Measurements from ENCODE around the gene PLOD2. TPM values are rescaled to one million over a fixed set of nuclear protein-coding genes. Genes with fewer than 3 reads are reported as not detected.

The PLOD2 gene
- total RNA-seq, 1 donor from 2014 or later, result 45.6 TPM

DNA sequence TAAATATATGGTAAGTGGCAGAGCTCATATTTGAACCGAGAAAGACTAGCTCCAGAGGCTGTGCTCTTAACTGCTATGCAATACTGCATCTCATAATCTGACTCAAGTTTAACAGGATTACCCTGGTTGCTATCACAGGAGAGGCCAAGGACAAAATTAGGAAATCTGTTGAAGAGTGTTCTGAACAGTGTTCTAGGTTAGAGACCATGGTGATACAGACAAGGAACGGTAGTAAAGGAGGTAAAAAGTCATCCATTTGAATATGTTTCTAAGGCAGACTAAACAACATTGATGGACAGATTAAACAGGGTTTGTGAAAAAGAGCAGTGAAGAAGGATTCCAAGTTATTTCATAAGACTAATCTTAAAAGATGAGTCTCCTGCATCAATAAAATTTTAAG lies 22.1 kb downstream of the PLOD2 start:
- Mint-ChIP-seq H3K27ac (ENCODE audit: unreplicated experiment) (no peak overlapping the region), H3K9me3 (ENCODE audit: unreplicated experiment) (no peaks in the 10 kb centered on the region), H3K27me3 (ENCODE audit: unreplicated experiment) (no peaks in the 10 kb centered on the region), H3K4me3 (ENCODE audit: unreplicated experiment) (no peak overlapping the region), H3K4me1 (ENCODE audit: low read depth, unreplicated experiment) (peaks cover 21% of the 10 kb centered on the region), H3K36me3 (ENCODE audit: unreplicated experiment) (no peaks in the 10 kb centered on the region)
- TF ChIP-seq, protein P1, sequence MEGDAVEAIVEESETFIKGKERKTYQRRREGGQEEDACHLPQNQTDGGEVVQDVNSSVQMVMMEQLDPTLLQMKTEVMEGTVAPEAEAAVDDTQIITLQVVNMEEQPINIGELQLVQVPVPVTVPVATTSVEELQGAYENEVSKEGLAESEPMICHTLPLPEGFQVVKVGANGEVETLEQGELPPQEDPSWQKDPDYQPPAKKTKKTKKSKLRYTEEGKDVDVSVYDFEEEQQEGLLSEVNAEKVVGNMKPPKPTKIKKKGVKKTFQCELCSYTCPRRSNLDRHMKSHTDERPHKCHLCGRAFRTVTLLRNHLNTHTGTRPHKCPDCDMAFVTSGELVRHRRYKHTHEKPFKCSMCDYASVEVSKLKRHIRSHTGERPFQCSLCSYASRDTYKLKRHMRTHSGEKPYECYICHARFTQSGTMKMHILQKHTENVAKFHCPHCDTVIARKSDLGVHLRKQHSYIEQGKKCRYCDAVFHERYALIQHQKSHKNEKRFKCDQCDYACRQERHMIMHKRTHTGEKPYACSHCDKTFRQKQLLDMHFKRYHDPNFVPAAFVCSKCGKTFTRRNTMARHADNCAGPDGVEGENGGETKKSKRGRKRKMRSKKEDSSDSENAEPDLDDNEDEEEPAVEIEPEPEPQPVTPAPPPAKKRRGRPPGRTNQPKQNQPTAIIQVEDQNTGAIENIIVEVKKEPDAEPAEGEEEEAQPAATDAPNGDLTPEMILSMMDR (IDR thresholded peaks at IDR 0.05; ENCODE audit: partially characterized antibody, unreplicated experiment), result no peak
- DNase-seq, result no peak

GRCh38 chr3:146136647-146137046 lies 24.3 kb downstream of the PLOD2 start:
- TF ChIP-seq, protein P1 (IDR thresholded peaks at IDR 0.05; ENCODE audit: partially characterized antibody, unreplicated experiment), result no peak
- Mint-ChIP-seq H3K36me3 (ENCODE audit: unreplicated experiment) (no peaks in the 10 kb centered on the region), H3K27ac (ENCODE audit: unreplicated experiment) (no peak overlapping the region)

DNA sequence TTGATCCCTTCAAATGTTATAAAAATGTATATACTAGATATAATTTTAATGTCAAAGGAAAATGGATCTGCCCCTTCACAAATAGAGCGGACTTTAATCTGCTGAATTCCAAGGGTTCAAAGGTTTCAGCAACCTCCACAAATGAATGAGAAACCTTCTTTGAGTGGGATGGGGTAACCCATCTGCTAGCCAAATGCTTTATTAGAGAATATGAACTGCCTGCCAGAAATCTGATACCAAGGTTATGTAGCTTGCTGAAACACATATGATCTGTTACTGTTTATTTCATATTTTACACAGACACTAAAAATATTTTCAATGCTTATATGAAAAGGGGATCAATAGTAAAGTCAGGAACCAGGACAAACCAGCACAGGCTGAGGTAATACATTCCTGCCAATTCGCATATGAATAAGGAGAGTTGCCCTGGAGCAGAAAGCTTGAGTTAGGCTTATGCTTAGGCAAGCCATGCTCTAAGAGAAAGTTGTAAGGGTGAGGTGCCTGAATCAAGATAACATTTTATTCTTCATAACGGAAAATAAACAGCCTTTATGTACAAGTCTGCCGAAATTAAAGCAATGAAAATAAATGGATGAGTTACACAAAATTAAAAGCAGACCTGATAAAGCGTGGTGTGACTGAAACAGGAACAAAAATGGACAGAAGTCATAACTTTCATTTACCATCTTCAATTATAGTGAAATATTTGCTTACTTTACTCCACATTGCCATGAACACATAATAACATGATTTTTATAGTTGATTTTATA lies 26.5 kb downstream of the PLOD2 start:
- H3K27ac Mint-ChIP-seq (ENCODE audit: unreplicated experiment), result peak overlapping the region; percentile 72
- TF ChIP-seq, protein P1 (IDR thresholded peaks at IDR 0.05; ENCODE audit: partially characterized antibody, unreplicated experiment), result no peak
- no peak overlapping the region for H3K4me3 Mint-ChIP-seq (ENCODE audit: unreplicated experiment)
- H3K9me3 Mint-ChIP-seq (ENCODE audit: unreplicated experiment), result no peaks in the 10 kb centered on the region
- peaks cover 20% of the 10 kb centered on the region for H3K4me1 Mint-ChIP-seq (ENCODE audit: low read depth, unreplicated experiment)
- DNase-seq, result no peak
- no peaks in the 10 kb centered on the region for H3K36me3 Mint-ChIP-seq (ENCODE audit: unreplicated experiment)
- H3K27me3 Mint-ChIP-seq (ENCODE audit: unreplicated experiment), result no peaks in the 10 kb centered on the region

More at GRCh38 chr3:146136647-146137046, 24.3 kb downstream of the PLOD2 start:
- DNase-seq, result no peak
- Mint-ChIP-seq H3K9me3 (ENCODE audit: unreplicated experiment) (no peaks in the 10 kb centered on the region), H3K27me3 (ENCODE audit: unreplicated experiment) (no peaks in the 10 kb centered on the region), H3K4me1 (ENCODE audit: low read depth, unreplicated experiment) (peaks cover 16% of the 10 kb centered on the region), H3K4me3 (ENCODE audit: unreplicated experiment) (no peak overlapping the region)

- no peak overlapping the region for H3K27ac Mint-ChIP-seq (ENCODE audit: unreplicated experiment)
- H3K27me3 Mint-ChIP-seq (ENCODE audit: unreplicated experiment), result no peaks in the 10 kb centered on the region
- H3K9me3 Mint-ChIP-seq (ENCODE audit: unreplicated experiment), result no peaks in the 10 kb centered on the region
- TF ChIP-seq, protein P1 (IDR thresholded peaks at IDR 0.05; ENCODE audit: partially characterized antibody, unreplicated experiment), result no peak
- peaks cover 24% of the 10 kb centered on the region for H3K4me1 Mint-ChIP-seq (ENCODE audit: low read depth, unreplicated experiment)
- no peaks in the 10 kb centered on the region for H3K36me3 Mint-ChIP-seq (ENCODE audit: unreplicated experiment)
- DNase-seq, result no peak
- H3K4me3 Mint-ChIP-seq (ENCODE audit: unreplicated experiment), result no peak overlapping the region
Measured at GRCh38 chr3:146133441-146133840, 27.5 kb downstream of the PLOD2 start.

DNA sequence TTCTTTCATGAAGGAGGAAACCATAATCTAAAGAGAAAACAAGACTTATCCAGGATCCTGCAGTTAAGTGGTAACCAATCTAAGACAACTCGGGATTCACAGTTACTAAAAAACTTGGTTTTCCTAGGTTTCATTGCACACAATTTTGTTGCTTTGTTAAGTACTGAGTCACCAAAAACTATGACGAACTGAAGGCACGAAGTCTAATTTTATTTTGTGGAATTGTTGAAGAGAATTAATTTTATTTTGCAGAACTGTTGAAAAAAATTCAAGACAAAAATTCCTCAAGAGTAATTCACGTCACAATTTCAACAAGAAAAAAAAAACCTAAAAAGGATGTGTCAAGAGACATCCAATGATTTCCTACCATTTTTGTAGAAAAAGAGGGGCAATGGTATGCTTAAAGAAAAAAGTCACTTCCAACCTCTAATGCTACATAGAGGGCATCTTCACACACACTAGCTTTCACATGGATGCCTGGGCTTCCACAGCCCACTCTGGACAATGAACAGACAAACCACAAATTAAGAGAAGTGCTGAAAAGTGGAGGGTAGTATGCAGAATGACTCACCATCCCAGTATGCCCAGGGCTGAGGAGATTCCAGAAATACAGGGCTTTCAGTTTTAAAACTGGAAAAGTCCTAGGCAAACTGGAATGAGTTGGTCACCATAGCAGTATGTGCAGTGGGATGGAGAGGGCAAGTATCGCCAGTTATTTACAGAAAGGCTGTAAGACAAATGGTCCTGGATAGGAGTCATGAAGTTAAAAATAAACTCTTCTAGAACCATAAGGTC lies 29.2 kb downstream of the PLOD2 start:
- Mint-ChIP-seq H3K27ac (ENCODE audit: unreplicated experiment) (no peak overlapping the region), H3K27me3 (ENCODE audit: unreplicated experiment) (peaks cover 1% of the 10 kb centered on the region), H3K4me1 (ENCODE audit: low read depth, unreplicated experiment) (peaks cover 37% of the 10 kb centered on the region), H3K9me3 (ENCODE audit: unreplicated experiment) (no peaks in the 10 kb centered on the region), H3K36me3 (ENCODE audit: unreplicated experiment) (no peaks in the 10 kb centered on the region), H3K4me3 (ENCODE audit: unreplicated experiment) (no peak overlapping the region)
- DNase-seq, result no peak
- TF ChIP-seq, protein P1 (IDR thresholded peaks at IDR 0.05; ENCODE audit: partially characterized antibody, unreplicated experiment), result no peak
